NCI-H2196 (cell line): ENCODE measurements around the gene DMRT1.
A peak's percentile ranks its signal among the peaks of the same experiment; 100 is the strongest.

Experiments
- DNase-seq: peaks from one replicate; lab custom pipeline; 2025; ENCODE audit not compliant: unreplicated experiment; lab: John Stamatoyannopoulos, UW

Gene DMRT1

GRCh38 chr9:920927-921326 lies 79.4 kb downstream of the DMRT1 start:
- no peak for DNase-seq

GRCh38 chr9:922171-922570 lies 80.7 kb downstream of the DMRT1 start:
- DNase-seq, result no peak

- DNase-seq, result no peak
These were observed 81.2 kb downstream of the DMRT1 start for GRCh38 chr9:922731-923130.

GRCh38 chr9:926976-927375 lies 85.5 kb downstream of the DMRT1 start:
- no peak for DNase-seq

- no peak for DNase-seq
These were observed 87.0 kb downstream of the DMRT1 start for GRCh38 chr9:928363-929042.

- no peak for DNase-seq
These were observed 88.2 kb downstream of the DMRT1 start for GRCh38 chr9:929719-930118.

GRCh38 chr9:933356-933755 lies 91.9 kb downstream of the DMRT1 start:
- DNase-seq, result no peak

GRCh38 chr9:935348-935965 lies 94.0 kb downstream of the DMRT1 start:
- DNase-seq, result peak; percentile 57

- DNase-seq, result peak; percentile 80
These were observed 101.5 kb downstream of the DMRT1 start for GRCh38 chr9:942805-943580.

- DNase-seq, result no peak
These were observed 106.5 kb downstream of the DMRT1 start for GRCh38 chr9:947985-948384.

GRCh38 chr9:948497-948896 lies 107.0 kb downstream of the DMRT1 start:
- DNase-seq, result peak; percentile 34

GRCh38 chr9:950139-950538 lies 108.6 kb downstream of the DMRT1 start:
- DNase-seq, result no peak

GRCh38 chr9:952546-952945 lies 111.0 kb downstream of the DMRT1 start:
- no peak for DNase-seq

GRCh38 chr9:959105-959504 lies 117.6 kb downstream of the DMRT1 start:
- DNase-seq, result no peak

- peak; percentile 79 for DNase-seq
These were observed 118.4 kb downstream of the DMRT1 start for GRCh38 chr9:959914-960313.

GRCh38 chr9:962023-962422 lies 120.5 kb downstream of the DMRT1 start:
- no peak for DNase-seq

GRCh38 chr9:965497-965896 lies 124.0 kb downstream of the DMRT1 start:
- DNase-seq, result no peak

- no peak for DNase-seq
These were observed 125.4 kb downstream of the DMRT1 start for GRCh38 chr9:966870-967269.

- DNase-seq, result no peak
These were observed 125.9 kb downstream of the DMRT1 start for GRCh38 chr9:967436-967835.

- no peak for DNase-seq
These were observed 126.6 kb downstream of the DMRT1 start for GRCh38 chr9:967903-968641.

- DNase-seq, result no peak
These were observed 128.0 kb downstream of the DMRT1 start for GRCh38 chr9:969310-970150.
